Neutrophil (primary cell): ENCODE results near the gene PCDHA13.

Experiments used
- H3K27ac ChIP-seq: fragments of 200-600 bp; sonication (generic); 2 replicates; pipeline ENCODE4 v1.5.1; 2016; ENCODE audit warnings: mild to moderate bottlenecking, moderate library complexity
- H3K27me3 ChIP-seq: fragments of 200-600 bp; sonication (generic); 2 replicates; pipeline ENCODE4 v1.6.0; 2016; ENCODE audit warnings: mild to moderate bottlenecking
- H3K36me3 ChIP-seq: fragments of 200-600 bp; sonication (generic); 2 replicates; pipeline ENCODE4 v1.5.1; 2017
- H3K4me1 ChIP-seq, 2 experiments: fragments of 200-600 bp in 1 of 2; sonication (generic) in 1 of 2; 1 replicate in 1 of 2; 2 replicates in 1 of 2; pipeline versions ENCODE4 v1.5.1 to v1.6.1; 2013 to 2016; ENCODE audit warnings: low read depth in 1 of 2, low read length in 1 of 2, mild to moderate bottlenecking in 1 of 2, moderate library complexity in 1 of 2; ENCODE audit not compliant: control insufficient read depth in 1 of 2, insufficient read depth in 1 of 2
- H3K4me3 ChIP-seq, 2 experiments: fragments of 200-600 bp in 1 of 2; sonication (generic) in 1 of 2; 1 replicate in 1 of 2; 2 replicates in 1 of 2; pipeline ENCODE4 v1.5.1; 2013 to 2016; ENCODE audit warnings: low read depth in 1 of 2, low read length in 1 of 2, mild to moderate bottlenecking in 1 of 2, moderate library complexity in 1 of 2
- H3K9me3 ChIP-seq: fragments of 200-600 bp; sonication (generic); 2 replicates; pipeline ENCODE4 v1.5.1; 2016
- CTCF ChIP-seq: fragments of 200-600 bp; sonication (generic); IDR thresholded peaks from 2 replicates; pipeline ENCODE4 v1.5.1; 2016; ENCODE audit warnings: antibody characterized with exemption

PCDHA13 gene

GRCh38 chr5:140857177-140857986, 24.5 kb upstream of the PCDHA13 start:
- H3K36me3 ChIP-seq = no peaks in the 10 kb centered on the region
- no peaks in the 10 kb centered on the region for H3K4me1 ChIP-seq
- H3K4me3 ChIP-seq = no peak overlapping the region
- H3K27me3 ChIP-seq = peaks cover 18% of the 10 kb centered on the region
- H3K27ac ChIP-seq = no peak overlapping the region
- H3K9me3 ChIP-seq = peaks cover 11% of the 10 kb centered on the region
- TF ChIP-seq CTCF = no peak

- peaks cover 16% of the 10 kb centered on the region for H3K9me3 ChIP-seq
- no peak overlapping the region for H3K4me3 ChIP-seq
- no peak overlapping the region for H3K27ac ChIP-seq
- H3K27me3 ChIP-seq = peaks cover 18% of the 10 kb centered on the region
- TF ChIP-seq CTCF = no peak
- no peaks in the 10 kb centered on the region for H3K4me1 ChIP-seq
- H3K36me3 ChIP-seq = no peaks in the 10 kb centered on the region
Observed at GRCh38 chr5:140857987-140858240, 24.0 kb upstream of the PCDHA13 start.

- no peaks in the 10 kb centered on the region for H3K27me3 ChIP-seq
- H3K4me3 ChIP-seq = no peak overlapping the region
- H3K9me3 ChIP-seq = peaks cover 20% of the 10 kb centered on the region
- TF ChIP-seq CTCF = no peak
- H3K36me3 ChIP-seq = no peaks in the 10 kb centered on the region
- no peaks in the 10 kb centered on the region for H3K4me1 ChIP-seq
- no peak overlapping the region for H3K27ac ChIP-seq
Observed at GRCh38 chr5:140862441-140863295, 19.3 kb upstream of the PCDHA13 start.

- no peaks in the 10 kb centered on the region for H3K36me3 ChIP-seq
- TF ChIP-seq CTCF = no peak
- peaks cover 17% of the 10 kb centered on the region for H3K9me3 ChIP-seq
- H3K27ac ChIP-seq = no peak within 1 kb of the TSS
- H3K4me1 ChIP-seq = no peaks in the 10 kb centered on the region
- H3K27me3 ChIP-seq = peaks cover 32% of the 10 kb centered on the region
- H3K4me3 ChIP-seq = no peak within 1 kb of the TSS
Observed at GRCh38 chr5:140868721-140869554, 13.0 kb upstream of the PCDHA13 start, which contains the start of gene PCDHA11. PCDHA11 (plus strand) TSS chr5:140868957; CDS start chr5:140869104, 147 bp downstream.

- no peaks in the 10 kb centered on the region for H3K36me3 ChIP-seq
- H3K4me3 ChIP-seq = no peak overlapping the region
- no peak overlapping the region for H3K27ac ChIP-seq
- peaks cover 36% of the 10 kb centered on the region for H3K27me3 ChIP-seq
- H3K4me1 ChIP-seq = no peaks in the 10 kb centered on the region
- TF ChIP-seq CTCF = no peak
- H3K9me3 ChIP-seq = peaks cover 17% of the 10 kb centered on the region
Observed at GRCh38 chr5:140869555-140869886, 12.4 kb upstream of the PCDHA13 start.
